Type B pancreatic cell (in vitro differentiated cells): ENCODE measurements around the gene ZCCHC17. TPM values are rescaled to one million over a fixed set of nuclear protein-coding genes. Genes with fewer than 3 reads are reported as not detected.

Experiments used
- DNase-seq: peaks from one replicate; pipeline ENCODE4 v3.0.0; 2021; ENCODE audit warnings: mixed read lengths; ENCODE audit not compliant: unreplicated experiment; ENCODE audit errors: extremely low spot score
- H3K27ac Mint-ChIP-seq: 2 replicates; pipeline ENCODE4 v1.8.0; 2021; ENCODE audit warnings: mild to moderate bottlenecking, mixed read lengths
- H3K27me3 Mint-ChIP-seq: 2 replicates; pipeline ENCODE4 v1.8.0; 2021; ENCODE audit warnings: mixed read lengths
- H3K36me3 Mint-ChIP-seq: 2 replicates; pipeline ENCODE4 v1.8.0; 2021; ENCODE audit warnings: mixed read lengths
- H3K4me1 Mint-ChIP-seq: one replicate; pipeline ENCODE4 v1.8.0; 2021; ENCODE audit warnings: mixed read lengths; ENCODE audit not compliant: unreplicated experiment
- H3K4me3 Mint-ChIP-seq: 2 replicates; pipeline ENCODE4 v1.8.0; 2021; ENCODE audit warnings: mild to moderate bottlenecking, mixed read lengths
- H3K9me3 Mint-ChIP-seq: 2 replicates; pipeline ENCODE4 v1.8.0; 2021; ENCODE audit warnings: mixed read lengths
- CTCF ChIP-seq: fragments of 200-600 bp; sonication (generic); conservative IDR thresholded peaks from 2 replicates; pipeline ENCODE4 v1.5.0; 2021; ENCODE audit warnings: antibody characterized with exemption, mild to moderate bottlenecking
- total RNA-seq: library from RNA; stranded (reverse); gene quantifications from 2 replicates; pipeline ENCODE4 v1.2.1, GENCODE V29; 2021; ENCODE audit warnings: low replicate concordance

Gene ZCCHC17
- total RNA-seq, 1 donor from 2014 or later, result 35.0 TPM

- H3K4me3 Mint-ChIP-seq, result peak overlapping the region; percentile 73
- TF ChIP-seq CTCF, result no peak
- H3K36me3 Mint-ChIP-seq, result no peaks in the 10 kb centered on the region
Observed at GRCh38 chr1:31410871-31411270, 114.0 kb downstream of the ZCCHC17 start.

GRCh38 chr1:31412205-31412604 is 115.4 kb downstream of the ZCCHC17 start:
- Mint-ChIP-seq H3K36me3 (peaks cover 3% of the 10 kb centered on the region), H3K9me3 (no peaks in the 10 kb centered on the region), H3K4me3 (peak overlapping the region; percentile 85), H3K27ac (peak overlapping the region; percentile 77), H3K27me3 (peaks cover 39% of the 10 kb centered on the region), H3K4me1 (peaks cover 36% of the 10 kb centered on the region)
- no peak for DNase-seq
- no peak for TF ChIP-seq CTCF

More at GRCh38 chr1:31410871-31411270, 114.0 kb downstream of the ZCCHC17 start:
- no peak for DNase-seq
- no peaks in the 10 kb centered on the region for H3K9me3 Mint-ChIP-seq
- peaks cover 39% of the 10 kb centered on the region for H3K27me3 Mint-ChIP-seq
- peaks cover 27% of the 10 kb centered on the region for H3K4me1 Mint-ChIP-seq
- H3K27ac Mint-ChIP-seq, result peak overlapping the region; percentile 3

- peak within 1 kb of the TSS; percentile 94 for H3K27ac Mint-ChIP-seq
- H3K4me1 Mint-ChIP-seq, result peaks cover 41% of the 10 kb centered on the region
- peaks cover 39% of the 10 kb centered on the region for H3K27me3 Mint-ChIP-seq
- H3K4me3 Mint-ChIP-seq, result peak within 1 kb of the TSS; percentile 98
- no peak for DNase-seq
- TF ChIP-seq CTCF, result no peak
- no peaks in the 10 kb centered on the region for H3K9me3 Mint-ChIP-seq
- H3K36me3 Mint-ChIP-seq, result peaks cover 7% of the 10 kb centered on the region
Observed at GRCh38 chr1:31412732-31413404, 116.0 kb downstream of the ZCCHC17 start, which contains the start of gene SERINC2. SERINC2 (plus strand) TSS chr1:31413213; CDS start chr1:31413266, 53 bp downstream.

GRCh38 chr1:31413405-31414001 is 116.7 kb downstream of the ZCCHC17 start:
- peaks cover 7% of the 10 kb centered on the region for H3K36me3 Mint-ChIP-seq
- no peaks in the 10 kb centered on the region for H3K9me3 Mint-ChIP-seq
- H3K27ac Mint-ChIP-seq, result peak overlapping the region; percentile 94
- H3K27me3 Mint-ChIP-seq, result peaks cover 38% of the 10 kb centered on the region
- H3K4me1 Mint-ChIP-seq, result peaks cover 41% of the 10 kb centered on the region
- no peak for DNase-seq
- no peak for TF ChIP-seq CTCF
- peak overlapping the region; percentile 98 for H3K4me3 Mint-ChIP-seq

Other genes with a start within 250 kb of the ZCCHC17 start
- 185 and 196 TPM in 2 replicates for gene PUM1, start 231.3 kb upstream of the ZCCHC17 start, total RNA-seq
- gene NKAIN1, start 57.1 kb upstream of the ZCCHC17 start, total RNA-seq, result 4.4 and 17.1 TPM in 2 replicates
- 57.1 and 79.9 TPM in 2 replicates for gene SNRNP40, start 244 bp upstream of the ZCCHC17 start, total RNA-seq
- 16.4 and 18.8 TPM in 2 replicates for gene FABP3, start 76.0 kb downstream of the ZCCHC17 start, total RNA-seq
- gene SERINC2, start 116.2 kb downstream of the ZCCHC17 start, total RNA-seq, result 77.7 and 118 TPM in 2 replicates